ENCODE data around the gene ASB7. TPM values are rescaled to one million over a fixed set of nuclear protein-coding genes. Genes with fewer than 3 reads are reported as not detected.

The ASB7 gene
- total RNA-seq, 2 donors from 2014 or later = 14.3 to 16.2 TPM

- Histone ChIP-seq H3K9ac (ENCODE audit: extremely low read depth, low read length, poor library complexity, severe bottlenecking) (no peak overlapping the region), H3K27ac (ENCODE audit: low read depth, low read length) (no peak overlapping the region), H3K27me3 (ENCODE audit: control insufficient read depth, insufficient read depth, low read length, poor library complexity, severe bottlenecking) (no peaks in the 10 kb centered on the region), H3K36me3 (ENCODE audit: control insufficient read depth, insufficient read depth, low read length) (peaks cover 14% of the 10 kb centered on the region), H3K9me3 (ENCODE audit: control insufficient read depth, low read length) (no peaks in the 10 kb centered on the region), H3K4me3 (ENCODE audit: low read length) (no peak overlapping the region), H3K4me1 (ENCODE audit: control insufficient read depth, insufficient read depth, low read length) (no peaks in the 10 kb centered on the region)
- Mint-ChIP-seq H3K27me3 (ENCODE audit: insufficient read depth) (no peaks in the 10 kb centered on the region), H3K36me3 (ENCODE audit: low read depth) (peaks cover 12% of the 10 kb centered on the region), H3K27ac (no peak overlapping the region), H3K9me3 (no peaks in the 10 kb centered on the region), H3K4me3 (no peak overlapping the region), H3K4me1 (no peaks in the 10 kb centered on the region)
- DNase-seq = no peak
- 94% methylated on average over 6 of the region's 6 CpGs for WGBS, 2 experiments (ENCODE audit: insufficient coverage in 1 of 2, insufficient read length in 1 of 2)
- no peak for TF ChIP-seq CTCF (conservative IDR thresholded peaks at IDR 0.05)
These were observed 35.4 kb upstream of the ASB7 start for GRCh38 chr15:100566850-100567628.

- no peak for TF ChIP-seq CTCF (conservative IDR thresholded peaks at IDR 0.05)
- WGBS, 2 experiments (ENCODE audit: insufficient coverage in 1 of 2, insufficient read length in 1 of 2) = 77 to 83% methylated on average over 6 to 8 of the region's 8 CpGs
- no peak overlapping the region for H3K27ac ChIP-seq (ENCODE audit: low read depth, low read length)
These were observed 33.0 kb upstream of the ASB7 start for GRCh38 chr15:100569391-100569790.

GRCh38 chr15:100570275-100570674 lies 32.1 kb upstream of the ASB7 start:
- TF ChIP-seq CTCF (conservative IDR thresholded peaks at IDR 0.05) = no peak

More at GRCh38 chr15:100569391-100569790, 33.0 kb upstream of the ASB7 start:
- H3K9me3 Mint-ChIP-seq = no peaks in the 10 kb centered on the region
- H3K9me3 ChIP-seq (ENCODE audit: control insufficient read depth, low read length) = no peaks in the 10 kb centered on the region
- H3K27ac Mint-ChIP-seq = no peak overlapping the region
- H3K27me3 Mint-ChIP-seq (ENCODE audit: insufficient read depth) = no peaks in the 10 kb centered on the region
- no peak overlapping the region for H3K9ac ChIP-seq (ENCODE audit: extremely low read depth, low read length, poor library complexity, severe bottlenecking)
- no peak for DNase-seq
- H3K36me3 Mint-ChIP-seq (ENCODE audit: low read depth) = peaks cover 20% of the 10 kb centered on the region
- no peak overlapping the region for H3K4me3 ChIP-seq (ENCODE audit: low read length)
- H3K4me1 Mint-ChIP-seq = no peaks in the 10 kb centered on the region
- peaks cover 33% of the 10 kb centered on the region for H3K36me3 ChIP-seq (ENCODE audit: control insufficient read depth, insufficient read depth, low read length)
- no peaks in the 10 kb centered on the region for H3K4me1 ChIP-seq (ENCODE audit: control insufficient read depth, insufficient read depth, low read length)
- H3K27me3 ChIP-seq (ENCODE audit: control insufficient read depth, insufficient read depth, low read length, poor library complexity, severe bottlenecking) = no peaks in the 10 kb centered on the region
- H3K4me3 Mint-ChIP-seq = no peak overlapping the region

More at GRCh38 chr15:100570275-100570674, 32.1 kb upstream of the ASB7 start:
- Mint-ChIP-seq H3K4me3 (no peak overlapping the region), H3K27me3 (ENCODE audit: insufficient read depth) (no peaks in the 10 kb centered on the region), H3K27ac (no peak overlapping the region), H3K4me1 (no peaks in the 10 kb centered on the region), H3K36me3 (ENCODE audit: low read depth) (peaks cover 22% of the 10 kb centered on the region), H3K9me3 (no peaks in the 10 kb centered on the region)
- WGBS, 2 experiments (ENCODE audit: insufficient coverage in 1 of 2, insufficient read length in 1 of 2) = 89 to 100% methylated on average over 1 to 3 of the region's 3 CpGs
- DNase-seq = no peak
- Histone ChIP-seq H3K4me3 (ENCODE audit: low read length) (no peak overlapping the region), H3K27me3 (ENCODE audit: control insufficient read depth, insufficient read depth, low read length, poor library complexity, severe bottlenecking) (no peaks in the 10 kb centered on the region), H3K9ac (ENCODE audit: extremely low read depth, low read length, poor library complexity, severe bottlenecking) (no peak overlapping the region), H3K9me3 (ENCODE audit: control insufficient read depth, low read length) (no peaks in the 10 kb centered on the region), H3K4me1 (ENCODE audit: control insufficient read depth, insufficient read depth, low read length) (no peaks in the 10 kb centered on the region), H3K36me3 (ENCODE audit: control insufficient read depth, insufficient read depth, low read length) (peaks cover 33% of the 10 kb centered on the region), H3K27ac (ENCODE audit: low read depth, low read length) (no peak overlapping the region)
